Hepatocyte (in vitro differentiated cells): ENCODE data around the gene SDK1.

ENCODE experiments used
- EZH2 ChIP-seq: fragments of 200-600 bp; sonication (generic); IDR thresholded peaks from 2 replicates; pipeline ENCODE4 v1.6.1; 2016; ENCODE audit warnings: antibody characterized with exemption, mild to moderate bottlenecking, borderline replicate concordance
- TF ChIP-seq, protein P1 (sequence below): fragments of 200-600 bp; sonication (generic); IDR thresholded peaks from 2 replicates; pipeline ENCODE4 v1.5.1; 2016; ENCODE audit warnings: antibody characterized with exemption, mild to moderate bottlenecking; ENCODE audit not compliant: poor library complexity

DNA sequence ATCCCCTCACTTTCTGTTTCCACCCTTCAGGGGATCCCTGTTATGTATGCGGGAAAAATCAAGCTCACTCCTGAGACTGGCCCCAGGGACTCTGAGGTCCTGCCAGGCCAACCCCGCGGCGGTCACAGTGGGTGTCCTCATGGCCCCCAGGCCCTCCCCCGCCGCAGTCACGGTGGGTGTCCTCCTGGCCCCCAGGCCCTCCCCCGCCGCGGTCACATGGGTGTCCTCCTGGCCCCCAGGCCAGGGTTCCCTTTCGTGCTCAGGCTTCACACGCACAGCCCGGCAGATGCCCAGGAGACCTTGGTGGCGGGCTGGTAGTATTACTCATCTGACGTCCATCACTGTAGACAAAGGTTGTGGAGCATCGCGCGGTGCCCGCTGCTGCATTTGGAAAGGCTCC, 890.0 kb downstream of the SDK1 start:
- TF ChIP-seq, protein P1, sequence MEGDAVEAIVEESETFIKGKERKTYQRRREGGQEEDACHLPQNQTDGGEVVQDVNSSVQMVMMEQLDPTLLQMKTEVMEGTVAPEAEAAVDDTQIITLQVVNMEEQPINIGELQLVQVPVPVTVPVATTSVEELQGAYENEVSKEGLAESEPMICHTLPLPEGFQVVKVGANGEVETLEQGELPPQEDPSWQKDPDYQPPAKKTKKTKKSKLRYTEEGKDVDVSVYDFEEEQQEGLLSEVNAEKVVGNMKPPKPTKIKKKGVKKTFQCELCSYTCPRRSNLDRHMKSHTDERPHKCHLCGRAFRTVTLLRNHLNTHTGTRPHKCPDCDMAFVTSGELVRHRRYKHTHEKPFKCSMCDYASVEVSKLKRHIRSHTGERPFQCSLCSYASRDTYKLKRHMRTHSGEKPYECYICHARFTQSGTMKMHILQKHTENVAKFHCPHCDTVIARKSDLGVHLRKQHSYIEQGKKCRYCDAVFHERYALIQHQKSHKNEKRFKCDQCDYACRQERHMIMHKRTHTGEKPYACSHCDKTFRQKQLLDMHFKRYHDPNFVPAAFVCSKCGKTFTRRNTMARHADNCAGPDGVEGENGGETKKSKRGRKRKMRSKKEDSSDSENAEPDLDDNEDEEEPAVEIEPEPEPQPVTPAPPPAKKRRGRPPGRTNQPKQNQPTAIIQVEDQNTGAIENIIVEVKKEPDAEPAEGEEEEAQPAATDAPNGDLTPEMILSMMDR: no peak
- no peak for TF ChIP-seq EZH2
